OCI-LY1 (cell line): ENCODE measurements around the gene GULP1.

Experiments
- H2AFZ ChIP-seq: fragments of 200-600 bp; sonication (generic), shearing (Covaris generic); 2 replicates; pipeline ENCODE4 v1.6.0; 2014; ENCODE audit warnings: antibody characterized with exemption, mild to moderate bottlenecking, low read length
- H3F3A ChIP-seq: fragments of 200-600 bp; sonication (generic), shearing (Covaris generic); 2 replicates; pipeline ENCODE4 v1.6.0; 2014; ENCODE audit warnings: mild to moderate bottlenecking, antibody characterized with exemption, low read length, moderate library complexity; ENCODE audit not compliant: insufficient read depth
- H3K27ac ChIP-seq: fragments of 200-600 bp; sonication (generic); 2 replicates; pipeline ENCODE4 v1.5.1; 2014; ENCODE audit warnings: low read length, mixed run types, mild to moderate bottlenecking, low read depth; ENCODE audit not compliant: poor library complexity, severe bottlenecking
- H3K27me3 ChIP-seq: fragments of 200-600 bp; sonication (generic); 2 replicates; pipeline ENCODE4 v1.6.0; 2014; ENCODE audit warnings: antibody characterized with exemption, mild to moderate bottlenecking, low read length, moderate library complexity; ENCODE audit not compliant: insufficient read depth
- H3K36me3 ChIP-seq: fragments of 200-600 bp; sonication (generic); 2 replicates; pipeline ENCODE4 v1.6.1; 2014; ENCODE audit warnings: mild to moderate bottlenecking, antibody characterized with exemption, low read length, moderate library complexity, mixed read lengths; ENCODE audit not compliant: insufficient read depth
- H3K4me1 ChIP-seq: fragments of 200-600 bp; sonication (generic); 2 replicates; pipeline ENCODE4 v1.5.1; 2014; ENCODE audit warnings: mild to moderate bottlenecking, low read length, moderate library complexity; ENCODE audit not compliant: insufficient read depth, severe bottlenecking
- H3K4me2 ChIP-seq: fragments of 200-600 bp; sonication (generic), shearing (Covaris generic); 2 replicates; pipeline ENCODE4 v1.6.1; 2014; ENCODE audit warnings: low read length
- H3K4me3 ChIP-seq: fragments of 200-600 bp; sonication (generic); 2 replicates; pipeline ENCODE4 v1.5.1; 2014; ENCODE audit warnings: low read length, low read depth, mild to moderate bottlenecking, mixed read lengths; ENCODE audit not compliant: poor library complexity, severe bottlenecking
- H3K79me2 ChIP-seq: fragments of 200-600 bp; shearing (Covaris generic); 2 replicates; pipeline ENCODE4 v1.6.1; 2016; ENCODE audit warnings: mixed run types, low read length, mixed read lengths; ENCODE audit not compliant: insufficient read depth
- H3K9ac ChIP-seq: fragments of 200-600 bp; sonication (generic), shearing (Covaris generic); 2 replicates; pipeline ENCODE4 v1.6.1; 2014; ENCODE audit warnings: mild to moderate bottlenecking, low read length, mixed read lengths
- H3K9me2 ChIP-seq: fragments of 200-600 bp; sonication (generic), shearing (Covaris generic); 2 replicates; pipeline ENCODE4 v1.6.1; 2014; ENCODE audit warnings: low read depth, mild to moderate bottlenecking, low read length, mixed read lengths
- H3K9me3 ChIP-seq: fragments of 200-600 bp; shearing (Covaris generic); 2 replicates; pipeline ENCODE4 v1.6.1; 2014; ENCODE audit warnings: low read length, mixed read lengths
- H4K20me1 ChIP-seq: fragments of 200-600 bp; sonication (generic), shearing (Covaris generic); 2 replicates; pipeline ENCODE4 v1.6.0; 2016; ENCODE audit warnings: mild to moderate bottlenecking, low read length; ENCODE audit not compliant: insufficient read depth
- CTCF ChIP-seq: fragments of 200-600 bp; sonication (generic), shearing (Covaris generic); IDR thresholded peaks from 2 replicates; pipeline ENCODE4 v1.5.1; 2017; ENCODE audit warnings: mild to moderate bottlenecking, antibody characterized with exemption, low read length, moderate library complexity, mixed read lengths
- EZH2 ChIP-seq: fragments of 200-600 bp; sonication (generic), shearing (Covaris generic); IDR thresholded peaks from 2 replicates; pipeline ENCODE4 v1.8.0; 2017; ENCODE audit warnings: borderline replicate concordance, mixed run types, mild to moderate bottlenecking, antibody characterized with exemption, low read length, moderate library complexity, mixed read lengths

The GULP1 gene

GRCh38 chr2:188404341-188405004 is 112.8 kb downstream of the GULP1 start:
- Histone ChIP-seq H3F3A (no peaks in the 10 kb centered on the region), H3K9ac (no peak overlapping the region), H3K9me2 (no peaks in the 10 kb centered on the region), H3K4me1 (no peaks in the 10 kb centered on the region), H3K27ac (no peak overlapping the region), H2AFZ (no peak overlapping the region), H3K79me2 (no peaks in the 10 kb centered on the region), H3K4me2 (no peak overlapping the region), H3K9me3 (no peaks in the 10 kb centered on the region), H3K27me3 (no peaks in the 10 kb centered on the region), H4K20me1 (no peaks in the 10 kb centered on the region), H3K4me3 (no peak overlapping the region), H3K36me3 (no peaks in the 10 kb centered on the region)
- TF ChIP-seq EZH2 (no peak), CTCF (no peak)

GRCh38 chr2:188406414-188406813 is 114.7 kb downstream of the GULP1 start:
- Histone ChIP-seq H3K79me2 (no peaks in the 10 kb centered on the region), H3K4me1 (no peaks in the 10 kb centered on the region), H4K20me1 (no peaks in the 10 kb centered on the region), H3F3A (no peaks in the 10 kb centered on the region), H3K4me3 (no peak overlapping the region), H3K9me3 (no peaks in the 10 kb centered on the region), H3K9me2 (no peaks in the 10 kb centered on the region), H3K9ac (no peak overlapping the region), H3K27ac (no peak overlapping the region), H3K4me2 (no peak overlapping the region), H3K36me3 (no peaks in the 10 kb centered on the region), H2AFZ (no peak overlapping the region), H3K27me3 (no peaks in the 10 kb centered on the region)
- TF ChIP-seq EZH2 (no peak), CTCF (no peak)

- no peak overlapping the region for H3K9ac ChIP-seq
- no peaks in the 10 kb centered on the region for H3K4me1 ChIP-seq
- H4K20me1 ChIP-seq = no peaks in the 10 kb centered on the region
- H3F3A ChIP-seq = no peaks in the 10 kb centered on the region
- no peaks in the 10 kb centered on the region for H3K36me3 ChIP-seq
- H3K4me2 ChIP-seq = no peak overlapping the region
- H3K27ac ChIP-seq = no peak overlapping the region
- TF ChIP-seq CTCF (no peak), EZH2 (no peak)
- no peaks in the 10 kb centered on the region for H3K9me2 ChIP-seq
- no peaks in the 10 kb centered on the region for H3K79me2 ChIP-seq
- H3K4me3 ChIP-seq = no peak overlapping the region
- no peaks in the 10 kb centered on the region for H3K9me3 ChIP-seq
- H3K27me3 ChIP-seq = no peaks in the 10 kb centered on the region
- H2AFZ ChIP-seq = no peak overlapping the region
Measured at GRCh38 chr2:188410504-188411235, 119.0 kb downstream of the GULP1 start.
